IPS DF 6.9 (cell line): ENCODE measurements around the gene CHCHD5.
"Not testable (repeated sequence)": the region's sequence is repeated elsewhere in the genome, so short reads cannot be mapped to it uniquely, and the experiment has no call there.

Experiments used
- DNase-seq: peaks from one replicate; pipeline ENCODE4 v3.0.0-alpha.2; 2013; ENCODE audit warnings: low read depth, low spot score
- H3K27ac ChIP-seq: one replicate; pipeline ENCODE4 v1.5.1; 2013; ENCODE audit warnings: low read length, control low read depth
- H3K27me3 ChIP-seq: 2 replicates; pipeline ENCODE4 v1.6.1; 2013; ENCODE audit warnings: mild to moderate bottlenecking, low read length; ENCODE audit not compliant: control insufficient read depth, insufficient read depth
- H3K36me3 ChIP-seq: 2 replicates; pipeline ENCODE4 v1.6.1; 2013; ENCODE audit warnings: low read length; ENCODE audit not compliant: control insufficient read depth, insufficient read depth
- H3K4me1 ChIP-seq: 2 replicates; pipeline ENCODE4 v1.6.1; 2013; ENCODE audit warnings: low read length; ENCODE audit not compliant: control insufficient read depth, insufficient read depth
- H3K4me3 ChIP-seq: 2 replicates; pipeline ENCODE4 v1.5.1; 2013; ENCODE audit warnings: mild to moderate bottlenecking, low read length
- H3K9me3 ChIP-seq: 2 replicates; pipeline ENCODE4 v1.6.1; 2013; ENCODE audit warnings: low read length, inconsistent platforms; ENCODE audit not compliant: control insufficient read depth, insufficient read depth
- WGBS: extraction: QIAGEN DNeasy Blood & Tissue Kit; methylation state at CpG from one replicate; pipeline ENCODE4 v1.1.7; 2013; ENCODE audit warnings: mixed read lengths, missing lambda C conversion rate; ENCODE audit not compliant: insufficient read length, insufficient coverage; 5-methylcytosine and 5-hydroxymethylcytosine counted together

Gene CHCHD5

GRCh38 chr2:112605926-112606325 lies 21.5 kb downstream of the CHCHD5 start:
- Histone ChIP-seq H3K36me3 (no peaks in the 10 kb centered on the region), H3K27me3 (no peaks in the 10 kb centered on the region), H3K27ac (no peak overlapping the region), H3K4me3 (no peak overlapping the region), H3K4me1 (no peaks in the 10 kb centered on the region; the same call in 1 of the 2 replicates), H3K9me3 (no peaks in the 10 kb centered on the region)
- WGBS = no CpG with 5 or more reads among the region's 5 CpGs
- no peak for DNase-seq

- Histone ChIP-seq H3K4me1 (no peaks in the 10 kb centered on the region; the same call in 1 of the 2 replicates), H3K27ac (no peak overlapping the region), H3K9me3 (no peaks in the 10 kb centered on the region), H3K4me3 (no peak overlapping the region), H3K36me3 (no peaks in the 10 kb centered on the region), H3K27me3 (no peaks in the 10 kb centered on the region)
- DNase-seq = no peak
- no CpG with 5 or more reads among the region's 4 CpGs for WGBS
Measured at GRCh38 chr2:112606547-112606946, 22.1 kb downstream of the CHCHD5 start.

DNA sequence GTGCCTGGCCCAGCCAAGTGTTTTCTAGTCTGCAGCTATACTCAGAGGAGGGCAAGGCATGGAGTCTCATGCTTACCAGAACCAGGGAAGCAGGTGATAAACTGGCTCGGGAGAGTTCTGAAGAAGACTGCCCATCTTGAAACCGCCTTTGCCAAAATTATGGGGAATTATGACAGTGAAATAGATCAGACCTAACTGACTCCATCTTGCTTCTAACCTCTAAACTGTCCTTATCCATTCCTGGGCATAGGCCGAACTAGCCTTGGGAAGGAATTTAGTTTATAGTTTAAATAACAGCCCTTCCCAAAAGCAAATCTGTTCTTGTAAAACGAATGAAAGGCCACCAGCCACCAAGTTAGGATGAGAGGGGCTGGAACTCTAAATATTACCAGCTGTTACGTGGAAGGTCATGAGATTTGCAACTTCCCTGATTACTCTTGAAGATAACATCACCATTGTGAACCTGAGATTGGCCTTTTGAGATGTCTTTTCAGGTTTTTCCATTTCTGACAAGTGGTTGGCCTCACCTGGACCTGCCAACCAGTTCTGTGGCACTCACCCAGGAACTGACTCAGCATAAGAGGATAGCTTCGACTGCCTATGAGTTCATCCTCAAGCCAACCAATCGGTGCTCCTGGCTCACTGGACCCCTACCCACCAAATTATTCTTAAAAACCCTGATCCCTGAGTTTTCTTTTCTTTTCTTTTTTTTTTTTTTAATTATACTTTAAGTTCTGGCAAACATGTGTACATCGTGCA lies 23.4 kb downstream of the CHCHD5 start:
- Histone ChIP-seq H3K27ac (no peak overlapping the region), H3K27me3 (no peaks in the 10 kb centered on the region), H3K9me3 (no peaks in the 10 kb centered on the region), H3K4me3 (no peak overlapping the region), H3K4me1 (no peaks in the 10 kb centered on the region; the same call in 1 of the 2 replicates), H3K36me3 (no peaks in the 10 kb centered on the region)
- no CpG with 5 or more reads among the region's 8 CpGs for WGBS
- no peak for DNase-seq

DNA sequence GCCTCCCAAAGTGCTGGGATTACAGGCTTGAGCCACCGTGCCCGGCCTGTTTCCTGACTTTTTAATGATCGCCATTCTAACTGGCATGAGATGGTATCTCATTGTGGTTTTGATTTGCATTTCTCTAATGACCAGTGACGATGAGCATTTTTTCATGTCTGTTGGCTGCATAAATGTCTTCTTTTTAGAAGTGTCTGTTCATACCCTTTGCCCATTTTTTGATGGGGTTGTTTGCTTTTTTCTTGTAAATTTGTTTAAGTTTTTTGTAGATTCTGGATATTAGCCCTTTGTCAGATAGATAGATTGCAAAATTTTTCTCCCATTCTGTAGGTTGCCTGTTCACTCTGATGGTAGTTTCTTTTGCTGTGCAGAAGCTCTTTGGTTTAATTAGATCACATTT lies 24.9 kb downstream of the CHCHD5 start:
- H3K27ac ChIP-seq, H3K36me3 ChIP-seq, H3K4me1 ChIP-seq, H3K4me3 ChIP-seq, H3K9me3 ChIP-seq, DNase-seq, H3K27me3 ChIP-seq: not testable (repeated sequence)
- WGBS = no CpG with 5 or more reads among the region's 4 CpGs

- WGBS = no CpG with 5 or more reads among the region's 1 CpG
- not testable (repeated sequence) for H3K27me3 ChIP-seq, H3K4me3 ChIP-seq, H3K36me3 ChIP-seq, DNase-seq, H3K27ac ChIP-seq, H3K4me1 ChIP-seq, H3K9me3 ChIP-seq
Measured at GRCh38 chr2:112612283-112612682, 27.9 kb downstream of the CHCHD5 start.

- no CpG with 5 or more reads among the region's 13 CpGs for WGBS
- H3K27me3 ChIP-seq = no peaks in the 10 kb centered on the region
- no peak overlapping the region for H3K27ac ChIP-seq
- H3K4me1 ChIP-seq = no peaks in the 10 kb centered on the region; the same call in 1 of the 2 replicates
- no peak for DNase-seq
- H3K36me3 ChIP-seq = no peaks in the 10 kb centered on the region
- no peaks in the 10 kb centered on the region for H3K9me3 ChIP-seq
- no peak overlapping the region for H3K4me3 ChIP-seq
Measured at GRCh38 chr2:112614201-112614840, 29.9 kb downstream of the CHCHD5 start.

DNA sequence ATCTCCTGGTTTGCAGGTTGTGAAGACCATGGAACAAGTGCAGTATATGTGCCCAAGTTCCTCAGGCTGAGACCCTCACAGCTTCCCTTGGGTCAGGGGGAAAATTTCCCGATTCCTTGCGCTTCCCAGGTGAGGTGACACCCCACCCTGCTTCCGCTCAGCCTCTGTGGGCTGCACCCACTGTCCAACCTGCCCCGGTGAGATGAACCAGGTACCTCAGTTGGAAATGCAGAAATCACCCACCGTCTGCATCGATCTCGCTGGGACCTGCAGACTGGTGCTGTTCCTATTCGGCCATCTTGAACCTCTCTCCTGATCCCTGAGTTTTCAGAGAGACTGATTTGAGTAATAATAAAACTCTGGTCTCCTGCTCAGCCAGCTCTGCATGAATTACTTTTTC lies 30.6 kb downstream of the CHCHD5 start:
- H3K27ac ChIP-seq = no peak overlapping the region
- H3K4me1 ChIP-seq = no peaks in the 10 kb centered on the region; the same call in 1 of the 2 replicates
- H3K4me3 ChIP-seq = no peak overlapping the region
- no peaks in the 10 kb centered on the region for H3K36me3 ChIP-seq
- WGBS = no CpG with 5 or more reads among the region's 8 CpGs
- no peaks in the 10 kb centered on the region for H3K9me3 ChIP-seq
- H3K27me3 ChIP-seq = no peaks in the 10 kb centered on the region
- no peak for DNase-seq

- H3K4me1 ChIP-seq, H3K36me3 ChIP-seq, DNase-seq, H3K4me3 ChIP-seq, H3K27ac ChIP-seq, H3K27me3 ChIP-seq, H3K9me3 ChIP-seq: not testable (repeated sequence)
- WGBS = no CpG with 5 or more reads among the region's 2 CpGs
Measured at GRCh38 chr2:112615798-112616197, 31.4 kb downstream of the CHCHD5 start.

GRCh38 chr2:112618383-112618782 lies 34.0 kb downstream of the CHCHD5 start:
- H3K4me3 ChIP-seq = no peak overlapping the region
- DNase-seq = no peak
- no peaks in the 10 kb centered on the region for H3K36me3 ChIP-seq
- no peaks in the 10 kb centered on the region for H3K9me3 ChIP-seq
- no peaks in the 10 kb centered on the region for H3K27me3 ChIP-seq
- WGBS = no CpG with 5 or more reads among the region's 6 CpGs
- H3K4me1 ChIP-seq = peaks cover 4% of the 10 kb centered on the region
- H3K27ac ChIP-seq = no peak overlapping the region

DNA sequence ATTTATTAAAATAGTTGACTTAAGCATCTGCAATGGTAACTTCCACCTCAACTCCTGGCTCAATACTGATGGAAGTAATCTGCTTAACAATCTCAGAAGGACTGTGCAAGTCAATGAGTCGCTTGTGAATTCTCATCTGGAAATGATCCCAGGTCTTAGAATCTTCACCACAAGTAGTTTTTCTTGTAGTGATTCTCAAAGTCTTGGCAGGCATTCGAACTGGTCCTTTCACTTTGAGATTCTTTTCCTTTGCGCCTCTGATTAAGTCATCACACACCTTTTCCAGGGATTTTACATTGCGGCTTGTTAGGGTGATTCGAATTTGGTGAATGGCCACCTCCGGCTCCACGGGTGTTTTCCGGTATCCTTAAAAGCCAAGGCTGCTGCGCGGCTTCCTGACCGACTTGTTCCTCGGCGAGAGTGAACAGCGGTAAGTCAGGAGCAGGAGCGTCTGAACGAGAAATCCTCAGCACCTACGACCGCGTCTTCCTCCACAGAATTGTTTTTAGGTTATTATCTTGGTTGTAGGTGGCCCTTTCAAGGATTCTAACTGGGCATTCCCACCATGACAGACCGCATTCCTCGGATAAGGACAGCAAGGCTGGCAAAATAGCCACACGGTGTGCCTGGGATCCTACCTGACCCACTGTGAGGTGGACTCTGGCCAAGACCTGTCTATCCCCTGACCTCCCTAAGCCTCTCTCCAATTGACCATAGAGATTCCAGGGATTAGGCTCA lies 37.5 kb downstream of the CHCHD5 start:
- Histone ChIP-seq H3K36me3 (no peaks in the 10 kb centered on the region), H3K9me3 (no peaks in the 10 kb centered on the region), H3K4me1 (peaks cover 4% of the 10 kb centered on the region), H3K27me3 (no peaks in the 10 kb centered on the region), H3K27ac (no peak overlapping the region), H3K4me3 (no peak overlapping the region)
- no CpG with 5 or more reads among the region's 22 CpGs for WGBS
- no peak for DNase-seq
